ENCODE measurements around the gene AGPAT4. TPM values are rescaled to one million over a fixed set of nuclear protein-coding genes. Genes with fewer than 3 reads are reported as not detected.
A peak's percentile ranks its signal among the peaks of the same experiment; 100 is the strongest.

AGPAT4 gene
- total and polyA plus RNA-seq, 2 of the 4 experiments (the other 2 are of a cell fraction) = 3.6 to 3.8 TPM

DNA sequence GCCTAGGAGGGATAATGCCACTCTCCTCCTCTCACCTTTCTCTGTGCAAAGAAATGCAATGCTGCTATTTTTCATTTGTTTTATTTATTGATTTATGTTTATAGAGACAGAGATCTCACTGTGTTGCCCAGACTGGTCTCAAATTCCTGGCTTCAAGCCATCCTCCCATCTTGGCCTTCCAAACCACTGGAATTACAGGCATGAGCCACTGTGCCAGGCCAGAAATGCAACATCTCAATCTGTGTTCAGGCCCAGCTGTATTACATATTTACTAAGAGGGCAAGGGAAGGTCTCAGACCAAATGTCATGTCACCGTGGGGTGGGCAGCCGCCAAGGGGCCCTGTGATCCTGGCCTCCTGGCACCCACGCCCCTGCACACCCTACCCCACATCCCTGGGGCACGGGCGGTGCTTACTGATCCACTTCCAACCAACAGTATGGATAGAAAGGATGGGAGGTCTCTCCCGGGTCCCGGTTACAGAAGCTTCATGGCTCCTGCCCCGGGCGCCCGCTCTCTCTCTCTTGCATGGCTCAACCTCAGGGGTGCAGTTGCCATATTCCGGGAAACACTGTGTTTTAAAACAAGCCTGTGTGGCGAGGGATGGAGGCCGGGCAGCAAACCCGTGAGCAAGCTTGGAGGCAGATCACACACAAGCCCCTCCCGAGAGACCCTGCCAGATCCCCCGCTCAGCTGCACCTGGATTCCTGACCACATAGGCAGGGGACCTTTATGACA is 111.8 kb downstream of the AGPAT4 start (continued):
- no peak for TF ChIP-seq BHLHE40 (IDR thresholded peaks at IDR 0.05; ENCODE audit: low read depth, low read length)

DNA sequence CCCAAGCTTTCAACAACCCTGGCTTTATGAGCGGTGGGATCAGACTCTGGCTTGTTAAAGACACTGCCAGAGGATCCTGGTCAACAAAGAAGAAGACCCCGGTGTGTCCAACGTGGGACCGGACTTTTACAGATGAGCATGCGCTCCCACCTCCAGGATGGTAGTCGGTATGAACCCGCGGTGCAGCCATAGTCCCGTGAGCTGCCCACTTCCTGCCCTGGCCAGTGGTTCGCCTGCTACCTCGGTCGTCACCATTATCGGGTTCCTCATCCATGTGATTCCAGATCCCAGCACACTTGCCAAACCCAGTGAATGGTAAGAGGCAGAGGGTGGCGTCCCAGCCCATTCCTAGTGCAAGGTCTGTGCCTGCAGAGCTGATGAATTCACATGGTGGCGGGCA is 112.7 kb downstream of the AGPAT4 start:
- Histone ChIP-seq H3K4me3 (ENCODE audit: insufficient read depth, low read depth, low read length) (no peak overlapping the region), H4K91ac (ENCODE audit: insufficient read depth, low read depth, low read length) (peak overlapping the region; percentile 32; the same call in 1 of the 2 replicates), H3K18ac (ENCODE audit: low read depth, low read length) (no peak overlapping the region), H4K5ac (ENCODE audit: low read depth, low read length) (no peak overlapping the region), H2BK20ac (ENCODE audit: low read depth, low read length) (no peak overlapping the region), H2BK15ac (ENCODE audit: low read depth, low read length) (no peak overlapping the region), H3K9me3 (ENCODE audit: control insufficient read depth, insufficient read depth, low read length) (no peaks in the 10 kb centered on the region), H3K4me1 (ENCODE audit: control insufficient read depth, insufficient read depth, low read length) (peaks cover 8% of the 10 kb centered on the region), H3K79me1 (ENCODE audit: low read depth in 1 of 2, low read length in 2 of 2) (no peaks in the 10 kb centered on the region; a peak in 1 of 4 replicates), H3K9ac (ENCODE audit: low read depth, low read length) (no peak overlapping the region), H3K56ac (ENCODE audit: extremely low read depth, insufficient read depth, low read length) (no peak overlapping the region), H3K27ac (ENCODE audit: insufficient read depth, low read length) (no peak overlapping the region), H2AFZ (replicated peaks; ENCODE audit: low read length, poor library complexity) (no peak overlapping the region), H3K27me3 (ENCODE audit: control insufficient read depth, insufficient read depth, low read length) (no peaks in the 10 kb centered on the region), H4K8ac (ENCODE audit: low read depth in 2 of 2, low read length in 2 of 2) (no peak overlapping the region), H3K14ac (replicated peaks; ENCODE audit: low read depth, low read length) (no peak overlapping the region), H3K23ac (ENCODE audit: low read depth, low read length) (no peak overlapping the region), H3K9me1 (ENCODE audit: insufficient read depth, low read length) (peaks cover 19% of the 10 kb centered on the region; the same call in 1 of the 2 replicates), H2BK120ac (ENCODE audit: low read depth, low read length) (no peak overlapping the region; the same call in 1 of the 2 replicates), H2AK9ac (replicated peaks; ENCODE audit: low read depth, low read length, poor library complexity) (no peak overlapping the region), H2BK5ac (ENCODE audit: low read depth, low read length, poor library complexity, severe bottlenecking) (no peak overlapping the region), H2AK5ac (ENCODE audit: low read depth, low read length) (no peak overlapping the region), H4K20me1 (ENCODE audit: insufficient read depth, low read length) (no peaks in the 10 kb centered on the region), H3K4ac (ENCODE audit: low read depth, low read length) (no peak overlapping the region), H3K4me2 (ENCODE audit: low read depth, low read length) (no peak overlapping the region), H3K36me3 (ENCODE audit: control insufficient read depth, insufficient read depth, low read length) (peaks cover 11% of the 10 kb centered on the region)
- dilution Hi-C loops (cut with HindIII; ENCODE audit: low sequenced_read_pairs, unreplicated experiment) (no loop called here), in situ Hi-C loops (cut with MboI; ENCODE audit: low sequenced_read_pairs) (loop anchor here (10.0 kb wide), 1 partner anchor 114 kb away; the partner anchor contains the start of gene AGPAT4), intact Hi-C loops (cut with micrococcal nuclease) (loop anchor here (2.0 kb wide), 1 partner anchor 114 kb away; the partner anchor contains the start of gene AGPAT4)
- TF ChIP-seq NFE2L2 (IDR thresholded peaks at IDR 0.05; ENCODE audit: low read depth, low read length) (no peak), MXI1 (IDR thresholded peaks at IDR 0.05; ENCODE audit: borderline replicate concordance, low read depth, low read length) (no peak), MAFK (IDR thresholded peaks at IDR 0.05; ENCODE audit: low read depth, low read length) (no peak), MAZ (IDR thresholded peaks at IDR 0.05; ENCODE audit: borderline replicate concordance, low read depth, low read length) (no peak)
- TF ChIP-seq, protein P1, sequence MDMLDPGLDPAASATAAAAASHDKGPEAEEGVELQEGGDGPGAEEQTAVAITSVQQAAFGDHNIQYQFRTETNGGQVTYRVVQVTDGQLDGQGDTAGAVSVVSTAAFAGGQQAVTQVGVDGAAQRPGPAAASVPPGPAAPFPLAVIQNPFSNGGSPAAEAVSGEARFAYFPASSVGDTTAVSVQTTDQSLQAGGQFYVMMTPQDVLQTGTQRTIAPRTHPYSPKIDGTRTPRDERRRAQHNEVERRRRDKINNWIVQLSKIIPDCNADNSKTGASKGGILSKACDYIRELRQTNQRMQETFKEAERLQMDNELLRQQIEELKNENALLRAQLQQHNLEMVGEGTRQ (IDR thresholded peaks at IDR 0.05; ENCODE audit: low read depth, low read length) = no peak
- TF ChIP-seq, protein P2, sequence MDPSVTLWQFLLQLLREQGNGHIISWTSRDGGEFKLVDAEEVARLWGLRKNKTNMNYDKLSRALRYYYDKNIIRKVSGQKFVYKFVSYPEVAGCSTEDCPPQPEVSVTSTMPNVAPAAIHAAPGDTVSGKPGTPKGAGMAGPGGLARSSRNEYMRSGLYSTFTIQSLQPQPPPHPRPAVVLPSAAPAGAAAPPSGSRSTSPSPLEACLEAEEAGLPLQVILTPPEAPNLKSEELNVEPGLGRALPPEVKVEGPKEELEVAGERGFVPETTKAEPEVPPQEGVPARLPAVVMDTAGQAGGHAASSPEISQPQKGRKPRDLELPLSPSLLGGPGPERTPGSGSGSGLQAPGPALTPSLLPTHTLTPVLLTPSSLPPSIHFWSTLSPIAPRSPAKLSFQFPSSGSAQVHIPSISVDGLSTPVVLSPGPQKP (IDR thresholded peaks at IDR 0.05; ENCODE audit: borderline replicate concordance, low read depth, low read length) = no peak
- CTCF ChIA-PET = no interaction called here
- 85% methylated on average over 4 of the region's 15 CpGs; no CpG with 5 or more reads in 1 of the 2 experiments for WGBS, 2 experiments (ENCODE audit: extremely low coverage in 2 of 2, insufficient read length in 1 of 2)
- POLR2A ChIA-PET (ENCODE audit: unreplicated experiment) = no interaction called here
- DNase-seq = no peak
- BruUV-seq (replicated peaks) = no TSS peak
- ATAC-seq (ENCODE audit: low read depth) = no peak
